ENCODE measurements around the gene OTUD5. TPM values are rescaled to one million over a fixed set of nuclear protein-coding genes. Genes with fewer than 3 reads are reported as not detected.

Gene OTUD5
- total and polyA plus RNA-seq, 2 of the 13 experiments (the other 11 are each of a cell fraction or from before 2014, with no cell fraction given): 18.4 to 42.2 TPM

DNA sequence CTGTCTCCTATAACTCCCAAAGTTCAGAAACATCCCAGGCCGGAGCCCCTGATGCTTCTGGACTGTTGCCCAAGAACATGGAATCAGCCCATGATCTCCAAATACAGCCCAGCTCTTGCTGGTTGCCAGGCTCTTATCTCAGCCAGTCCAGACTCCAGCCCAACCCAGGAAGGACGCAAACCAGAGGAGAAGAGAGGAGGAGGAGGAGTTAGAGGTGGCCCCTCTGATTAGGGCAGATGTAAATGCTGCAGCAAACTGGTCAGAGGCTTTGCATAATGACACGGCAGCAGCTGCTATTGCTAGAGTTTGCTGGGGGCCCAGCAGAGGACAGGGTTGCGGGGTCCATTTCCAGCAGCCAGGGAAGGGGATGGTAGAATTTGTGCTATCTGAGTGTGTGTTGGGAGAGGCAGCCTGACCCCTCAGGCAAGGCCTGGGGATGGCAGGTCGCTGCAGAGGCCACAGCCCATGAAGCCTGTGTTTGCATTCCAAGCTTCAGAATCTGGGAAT lies 4.2 kb upstream of the OTUD5 start (continued):
- TF ChIP-seq TCF12 (IDR thresholded peaks at IDR 0.05) (no peak), TCF12 (CRISPR knock-in tag; IDR thresholded peaks at IDR 0.05) (no peak), THAP9 (CRISPR knock-in tag; IDR thresholded peaks at IDR 0.05; ENCODE audit: borderline replicate concordance) (no peak), CREB1 (IDR thresholded peaks at IDR 0.05) (no peak), CREB1 (CRISPR knock-in tag; IDR thresholded peaks at IDR 0.05) (no peak), SRSF9 (IDR thresholded peaks at IDR 0.05; ENCODE audit: borderline replicate concordance, insufficient read depth, low read depth, low read length, poor library complexity, severe bottlenecking) (no peak), PRDM15 (CRISPR knock-in tag; IDR thresholded peaks at IDR 0.05) (peak; percentile 84), POLR2G (IDR thresholded peaks at IDR 0.05; ENCODE audit: low read depth, low read length) (0 out of 2 replicates have a peak, but pooled peaks have one; percentile 31), GTF2F1 (IDR thresholded peaks at IDR 0.05; ENCODE audit: low read length) (no peak), ZNF605 (CRISPR knock-in tag; IDR thresholded peaks at IDR 0.05) (no peak)
